HepG2 (cell line): ENCODE measurements around the gene SEC14L1. TPM values are rescaled to one million over a fixed set of nuclear protein-coding genes. Genes with fewer than 3 reads are reported as not detected.
A peak's percentile ranks its signal among the peaks of the same experiment; 100 is the strongest.

ENCODE experiments used
- AGO1 ChIP-seq: fragments of 200-400 bp; formaldehyde crosslinking; IDR thresholded peaks from 2 replicates; pipeline ENCODE4 v1.6.1; 2017; ENCODE audit warnings: mild to moderate bottlenecking, low read depth, low read length, moderate library complexity; ENCODE audit not compliant: poor library complexity, severe bottlenecking
- ARHGAP35 ChIP-seq: sonication (generic); formaldehyde crosslinking; IDR thresholded peaks from 2 replicates; pipeline ENCODE4 v1.9.0; 2022; ENCODE audit warnings: mild to moderate bottlenecking, inconsistent platforms, moderate library complexity, missing genetic modification reagents, borderline replicate concordance
- ATM ChIP-seq: fragments of 450-650 bp; IDR thresholded peaks from 2 replicates; pipeline ENCODE4 v1.7.1; 2017; ENCODE audit warnings: mild to moderate bottlenecking, borderline replicate concordance
- BRCA1 ChIP-seq: sonication (generic); formaldehyde crosslinking; IDR thresholded peaks from 2 replicates; pipeline ENCODE4 v1.4.0; 2020; ENCODE audit warnings: missing genetic modification reagents
- E2F2 ChIP-seq: sonication (generic); formaldehyde crosslinking; IDR thresholded peaks from 2 replicates; pipeline ENCODE4 v1.4.0; 2020; ENCODE audit warnings: missing genetic modification reagents, borderline replicate concordance
- ELF4 ChIP-seq: sonication (generic); formaldehyde crosslinking; IDR thresholded peaks from 2 replicates; pipeline ENCODE4 v1.5.0; 2020; ENCODE audit warnings: missing genetic modification reagents, mild to moderate bottlenecking, moderate library complexity, borderline replicate concordance
- FUBP1 ChIP-seq: sonication (generic); formaldehyde crosslinking; IDR thresholded peaks from 2 replicates; pipeline ENCODE4 v1.5.1; 2020; ENCODE audit warnings: missing genetic modification reagents, mild to moderate bottlenecking, borderline replicate concordance
- GPN1 ChIP-seq: sonication (generic); formaldehyde crosslinking; IDR thresholded peaks from 2 replicates; pipeline ENCODE4 v1.5.1; 2020; ENCODE audit warnings: missing genetic modification reagents, borderline replicate concordance
- HCFC1 ChIP-seq: fragments of 150-350 bp; IDR thresholded peaks from 2 replicates; pipeline ENCODE4 v1.6.1; 2014; ENCODE audit warnings: low read depth, low read length
- HMGXB4 ChIP-seq, 2 experiments: sonication (generic) in 1 of 2; formaldehyde crosslinking in 1 of 2; IDR thresholded peaks; 2 replicates each; pipeline versions ENCODE4 v1.4.0 to v1.6.1; 2018 to 2020; ENCODE audit warnings: missing genetic modification reagents in 2 of 2, borderline replicate concordance in 1 of 2, low read depth in 1 of 2, mild to moderate bottlenecking in 1 of 2, missing biosample characterization in 1 of 2
- KDM3A ChIP-seq: IDR thresholded peaks from 2 replicates; pipeline ENCODE4 v1.6.1; 2018; ENCODE audit warnings: low read depth, missing compliant biosample characterization
- NPAS2 ChIP-seq: sonication (generic); formaldehyde crosslinking; IDR thresholded peaks from 2 replicates; pipeline ENCODE4 v1.8.0; 2022; ENCODE audit warnings: mild to moderate bottlenecking, missing genetic modification reagents, borderline replicate concordance
- PITX1 ChIP-seq: sonication (generic); formaldehyde crosslinking; IDR thresholded peaks from 2 replicates; pipeline ENCODE4 v1.5.1; 2020; ENCODE audit warnings: mild to moderate bottlenecking, missing genetic modification reagents
- POLR2AphosphoS2 ChIP-seq: IDR thresholded peaks from 2 replicates; pipeline ENCODE4 v1.6.1; 2011; ENCODE audit warnings: low read depth, low read length, improper control_type of control experiment
- RFX5 ChIP-seq: IDR thresholded peaks from 2 replicates; pipeline ENCODE4 v1.6.1; 2011; ENCODE audit warnings: low read depth, low read length, improper control_type of control experiment
- SMARCC2 ChIP-seq: fragments of 450-650 bp; IDR thresholded peaks from 2 replicates; pipeline ENCODE4 v1.6.1; 2017; ENCODE audit warnings: antibody characterized with exemption, mild to moderate bottlenecking
- SMARCE1 ChIP-seq: fragments of 450-650 bp; IDR thresholded peaks from 2 replicates; pipeline ENCODE4 v1.6.1; 2017; ENCODE audit warnings: borderline replicate concordance
- TARDBP ChIP-seq: sonication (generic); formaldehyde crosslinking; IDR thresholded peaks from 2 replicates; pipeline ENCODE4 v1.8.0; 2022; ENCODE audit warnings: mild to moderate bottlenecking, missing genetic modification reagents
- THAP11 ChIP-seq: IDR thresholded peaks from 2 replicates; pipeline ENCODE4 v1.6.1; 2016; ENCODE audit warnings: missing biosample characterization, missing genetic modification reagents
- TP53 ChIP-seq: sonication (generic); formaldehyde crosslinking; conservative IDR thresholded peaks from 2 replicates; pipeline ENCODE4 v1.4.0; 2020; ENCODE audit warnings: missing genetic modification reagents
- ZKSCAN8 ChIP-seq: IDR thresholded peaks from 2 replicates; pipeline ENCODE4 v1.6.1; 2016; ENCODE audit warnings: borderline replicate concordance, missing genetic modification reagents, missing compliant biosample characterization
- ZNF224 ChIP-seq: sonication (generic); formaldehyde crosslinking; IDR thresholded peaks from 2 replicates; pipeline ENCODE4 v1.5.0; 2020; ENCODE audit warnings: mild to moderate bottlenecking, missing genetic modification reagents
- ZNF460 ChIP-seq: sonication (generic); formaldehyde crosslinking; IDR thresholded peaks from 2 replicates; pipeline ENCODE4 v1.5.1; 2020; ENCODE audit warnings: missing genetic modification reagents, mild to moderate bottlenecking, borderline replicate concordance
- ZNF556 ChIP-seq: sonication (generic); formaldehyde crosslinking; IDR thresholded peaks from 2 replicates; pipeline ENCODE4 v1.4.0; 2020; ENCODE audit warnings: mild to moderate bottlenecking, missing genetic modification reagents, borderline replicate concordance
- ZNF713 ChIP-seq: sonication (generic); formaldehyde crosslinking; IDR thresholded peaks from 2 replicates; pipeline ENCODE4 v1.4.0; 2020; ENCODE audit warnings: mild to moderate bottlenecking, missing genetic modification reagents
- polyA plus RNA-seq, 8 experiments: library from polyadenylated mRNA; depleted of rRNA in 3 of 8; stranded (reverse) in 7 of 8; unstranded in 1 of 8; fragments of >200 nt; fragmentation: Illumina TruSeq in 4 of 8; extraction: Trizol in 4 of 8; gene quantifications; 2 replicates each; pipeline versions ENCODE4 v1.2.1 to v1.2.3, GENCODE V29; 2011 to 2016; ENCODE audit warnings: low read depth in 4 of 8, missing spikeins in 1 of 8, mixed read lengths in 1 of 8; ENCODE audit not compliant: insufficient read depth in 1 of 8
- total RNA-seq, 5 experiments: library from RNA; depleted of rRNA; stranded (reverse); fragments of >200 nt; fragmentation: Illumina TruSeq; extraction: Trizol; gene quantifications; 2 replicates each; pipeline ENCODE4 v1.2.3, GENCODE V29; 2016; ENCODE audit warnings: low read depth in 1 of 5

SEC14L1 gene
- total and polyA plus RNA-seq, 2 of the 13 experiments (the other 11 are each of a cell fraction or from before 2014, with no cell fraction given) = 26.3 to 43.9 TPM

GRCh38 chr17:77247048-77247541, 106.3 kb downstream of the SEC14L1 start (continued):
- TF ChIP-seq POLR2AphosphoS2 (no peak), FUBP1 (no peak), ZKSCAN8 (CRISPR knock-in tag) (peak; percentile 52; the same call in 1 of the 2 replicates), KDM3A (CRISPR knock-in tag) (peak; percentile 99), ZNF556 (CRISPR knock-in tag) (no peak), TP53 (CRISPR knock-in tag) (no peak), PITX1 (CRISPR knock-in tag) (no peak; the same call in 1 of the 2 replicates), SMARCE1 (no peak), SMARCC2 (no peak), ZNF224 (no peak), ZNF460 (CRISPR knock-in tag) (peak; percentile 15; the same call in 1 of the 2 replicates), THAP11 (peak; percentile 56), RFX5 (no peak), ATM (no peak), AGO1 (peak; percentile 67), BRCA1 (CRISPR knock-in tag) (no peak), ELF4 (CRISPR knock-in tag) (no peak), E2F2 (peak; percentile 72; the same call in 1 of the 2 replicates), GPN1 (CRISPR knock-in tag) (no peak), TARDBP (CRISPR knock-in tag) (no peak), NPAS2 (CRISPR knock-in tag) (no peak), ARHGAP35 (CRISPR knock-in tag) (no peak), ZNF713 (CRISPR knock-in tag) (no peak), HMGXB4 (CRISPR knock-in tag; IDR thresholded peaks at IDR 0.05; ENCODE audit: borderline replicate concordance in 1 of 2, low read depth in 1 of 2) (peak; percentile 89 to 96; a peak in 3 of 4 replicates), HCFC1 (no peak)
